Islet precursor cell (in vitro differentiated cells): Measurements from ENCODE around the gene RBMS3.

Experiments
- DNase-seq: peaks from one replicate; pipeline ENCODE4 v3.0.0-alpha.2; 2018

RBMS3 gene

GRCh38 chr3:29695643-29696198, 414.9 kb downstream of the RBMS3 start:
- no peak for DNase-seq

GRCh38 chr3:29696311-29696710, 415.4 kb downstream of the RBMS3 start:
- no peak for DNase-seq

DNA sequence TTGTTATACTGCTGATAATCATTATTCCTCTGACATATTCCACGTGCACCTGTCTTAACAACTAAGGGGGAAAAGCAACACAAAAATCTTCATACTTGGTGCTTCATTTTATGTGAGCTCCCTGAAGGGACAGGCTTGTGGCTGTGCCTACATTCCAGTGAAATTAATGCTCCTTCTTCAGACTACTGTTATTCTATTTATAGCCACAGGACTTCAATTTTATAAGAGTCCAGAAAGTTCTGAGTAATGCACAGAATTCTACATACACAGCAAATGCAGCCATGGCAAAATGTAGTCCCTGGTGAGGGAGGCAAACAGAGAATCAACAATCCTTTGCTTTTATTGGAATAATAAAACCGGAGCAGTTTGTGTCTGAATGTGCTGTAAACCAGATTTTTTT, 417.1 kb downstream of the RBMS3 start:
- no peak for DNase-seq

GRCh38 chr3:29700256-29700655, 419.4 kb downstream of the RBMS3 start:
- no peak for DNase-seq

- no peak for DNase-seq
Observed at GRCh38 chr3:29701326-29701983, 420.6 kb downstream of the RBMS3 start.

GRCh38 chr3:29705906-29706844, 425.3 kb downstream of the RBMS3 start:
- DNase-seq, result no peak

GRCh38 chr3:29708884-29709283, 428.0 kb downstream of the RBMS3 start:
- no peak for DNase-seq

DNA sequence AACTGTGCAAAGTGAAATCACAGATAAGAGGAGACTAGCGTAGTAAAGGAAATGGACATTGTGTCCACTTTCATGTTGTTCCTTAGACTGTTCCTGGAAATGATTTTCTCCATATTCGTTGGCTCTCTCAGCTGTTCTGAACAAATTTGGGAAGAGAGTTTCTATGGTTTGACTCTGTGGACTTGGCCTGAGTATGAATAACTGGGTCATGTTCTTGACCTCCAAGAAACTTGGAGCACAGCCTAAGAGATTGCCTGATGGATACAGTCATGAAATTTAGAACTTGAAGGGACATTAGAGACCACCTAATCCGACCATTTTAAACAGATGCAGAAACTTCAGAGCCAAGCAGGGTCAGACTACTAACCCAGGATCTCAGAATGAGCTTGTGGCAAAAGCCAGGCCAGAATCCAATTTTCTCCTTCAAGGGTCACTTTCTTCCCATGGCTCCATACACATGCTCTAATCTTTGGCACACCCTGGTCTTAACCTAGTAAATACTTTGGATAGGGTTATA, 430.4 kb downstream of the RBMS3 start:
- DNase-seq, result no peak

GRCh38 chr3:29716213-29716612, 435.3 kb downstream of the RBMS3 start:
- DNase-seq, result no peak

- DNase-seq, result peak; percentile 64
Observed at GRCh38 chr3:29718661-29719065, 437.8 kb downstream of the RBMS3 start.

DNA sequence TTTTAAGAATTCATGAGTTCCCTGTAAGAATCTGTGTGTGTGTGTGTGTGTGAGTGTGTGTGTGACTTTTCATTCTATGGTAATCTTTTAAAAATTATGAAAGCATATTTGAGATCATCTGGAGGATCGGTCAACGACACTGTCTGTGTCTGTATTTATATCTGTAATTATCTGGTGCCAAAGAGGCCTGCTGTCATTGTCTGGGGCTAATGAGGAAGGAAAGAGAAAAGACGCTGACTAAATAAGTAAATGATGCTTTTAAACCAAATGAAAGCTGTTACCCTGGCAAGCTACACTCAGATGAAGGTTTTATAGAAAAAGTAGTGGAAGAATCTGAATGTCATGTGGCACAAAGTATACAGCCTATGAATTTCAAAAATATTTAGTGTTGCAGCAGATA, 439.8 kb downstream of the RBMS3 start:
- DNase-seq, result no peak

- DNase-seq, result no peak
Observed at GRCh38 chr3:29721789-29722188, 440.9 kb downstream of the RBMS3 start.

DNA sequence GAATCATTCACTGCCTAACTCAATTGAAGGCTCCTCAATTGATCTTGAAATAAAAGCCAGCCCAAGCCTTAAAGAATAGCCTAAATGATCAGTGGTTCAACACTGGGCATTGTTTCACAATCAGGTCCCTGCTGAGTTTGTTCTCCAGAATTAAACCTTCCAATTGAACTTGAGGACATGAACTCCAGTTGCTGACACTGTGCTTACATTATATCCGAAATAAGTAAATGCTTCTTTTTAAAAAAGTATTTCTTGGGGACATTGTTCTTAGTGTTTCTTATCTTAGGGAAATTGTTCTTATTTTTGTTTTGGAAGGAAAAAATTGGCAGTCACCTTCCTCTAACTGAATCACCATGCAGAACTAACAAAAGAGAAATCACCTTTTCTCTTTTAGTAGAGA, 450.2 kb downstream of the RBMS3 start:
- no peak for DNase-seq

- no peak for DNase-seq
Observed at GRCh38 chr3:29741231-29741630, 460.4 kb downstream of the RBMS3 start.

GRCh38 chr3:29745232-29745870, 464.5 kb downstream of the RBMS3 start:
- no peak for DNase-seq

GRCh38 chr3:29746163-29746760, 465.4 kb downstream of the RBMS3 start:
- DNase-seq, result no peak

DNA sequence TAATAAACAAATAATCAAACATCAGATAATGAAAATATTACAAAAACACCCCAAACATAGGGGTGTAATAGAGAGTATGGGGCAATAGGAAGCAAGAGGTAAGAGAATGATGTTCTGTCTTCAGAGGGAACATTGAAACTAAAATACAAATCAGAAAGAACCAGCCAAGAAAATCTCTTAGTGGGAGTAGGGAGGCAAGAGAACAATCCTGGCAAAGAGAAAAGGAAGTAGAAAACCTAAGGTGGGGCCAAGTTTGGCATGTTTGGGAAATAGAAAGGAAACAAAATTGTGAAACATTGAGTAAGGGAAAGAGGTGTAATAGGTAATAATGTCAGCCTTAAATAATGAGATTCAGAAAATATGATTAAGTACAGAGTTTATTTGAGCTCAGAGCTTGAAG, 467.1 kb downstream of the RBMS3 start:
- DNase-seq, result no peak

DNA sequence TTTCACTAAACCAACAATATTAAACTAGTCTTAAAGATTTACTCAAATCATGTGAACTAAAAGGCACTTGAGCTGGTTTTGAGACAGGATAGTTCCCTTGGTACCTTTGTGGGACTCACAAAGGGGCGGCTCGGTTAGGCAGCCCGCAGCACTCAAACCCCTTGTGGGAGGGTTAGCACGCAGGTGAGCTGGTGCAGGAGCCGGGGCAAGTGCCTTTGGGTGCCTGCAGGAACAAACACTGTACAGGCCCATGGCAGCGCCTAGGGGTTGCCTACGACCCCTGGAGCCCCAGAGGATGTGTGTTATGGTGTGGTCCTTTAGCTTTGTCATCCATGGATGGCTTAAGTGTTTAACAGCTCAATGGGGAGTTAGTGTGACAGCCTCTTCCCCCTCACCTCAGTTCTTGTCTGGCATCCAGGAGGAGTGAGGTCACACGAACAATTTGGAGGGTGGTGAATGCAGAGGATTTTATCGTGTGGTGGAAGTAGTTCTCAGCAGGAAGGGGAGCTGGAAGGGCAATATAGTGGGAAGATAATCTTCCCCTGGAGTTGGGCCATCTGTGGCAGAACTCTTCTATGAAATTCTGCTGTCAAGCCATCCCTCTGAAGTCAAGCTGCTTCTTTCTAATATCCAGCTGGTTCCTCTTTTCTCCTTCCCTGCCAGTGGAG, 470.9 kb downstream of the RBMS3 start:
- DNase-seq, result no peak

DNA sequence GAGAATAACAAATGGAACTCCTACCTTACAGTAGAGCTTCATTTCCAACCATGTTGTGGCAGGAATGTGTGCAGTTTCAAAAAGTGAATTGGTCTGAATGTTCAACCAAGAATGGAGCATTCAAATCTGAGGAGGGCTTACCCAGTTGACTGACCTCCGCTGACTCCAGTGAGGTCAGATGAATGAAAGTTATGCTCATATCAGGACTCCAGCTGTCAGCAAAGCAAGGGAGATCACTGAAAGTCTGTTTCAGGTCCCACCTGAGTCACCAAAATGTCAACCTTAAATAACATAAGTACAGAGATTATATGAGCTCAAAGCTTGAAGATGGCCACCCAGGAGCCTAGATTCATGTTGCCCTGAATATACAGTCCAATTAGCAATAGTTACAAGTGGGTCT, 473.5 kb downstream of the RBMS3 start:
- DNase-seq, result no peak

- DNase-seq, result no peak
Observed at GRCh38 chr3:29755416-29755815, 474.5 kb downstream of the RBMS3 start.

- no peak for DNase-seq
Observed at GRCh38 chr3:29757054-29757777, 476.3 kb downstream of the RBMS3 start.

DNA sequence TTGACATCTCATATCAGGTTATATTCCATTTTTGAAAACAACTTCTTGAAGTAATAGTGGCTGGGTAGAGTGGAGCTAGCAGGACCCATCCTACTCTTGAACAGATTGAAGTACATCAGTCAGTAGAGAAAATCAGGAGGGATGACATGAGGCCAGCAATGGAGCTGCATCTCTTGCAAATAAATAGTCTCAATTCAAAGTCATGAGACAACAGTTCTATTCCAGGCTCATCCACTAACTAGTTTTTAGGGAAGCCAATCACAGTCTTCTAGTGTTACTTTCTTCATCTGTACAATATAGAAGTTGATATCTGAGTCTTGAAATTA, 477.2 kb downstream of the RBMS3 start:
- DNase-seq, result no peak
